AG09309 (cell line): ENCODE measurements around the gene SMCO3.

Experiments used
- DNase-seq: peaks from one replicate; pipeline ENCODE4 v3.0.0-alpha.2; 2010; ENCODE audit warnings: low read depth
- H3K4me3 ChIP-seq: 2 replicates; pipeline ENCODE4 v1.5.1; 2011; ENCODE audit warnings: mild to moderate bottlenecking, low read depth, low read length, moderate library complexity; ENCODE audit not compliant: control insufficient read depth
- CTCF ChIP-seq: IDR thresholded peaks from 2 replicates; pipeline ENCODE4 v1.5.1; 2011; ENCODE audit warnings: mild to moderate bottlenecking, low read depth, low read length, inconsistent platforms; ENCODE audit not compliant: insufficient read depth, control insufficient read depth; ENCODE audit errors: missing control alignments

SMCO3 gene

DNA sequence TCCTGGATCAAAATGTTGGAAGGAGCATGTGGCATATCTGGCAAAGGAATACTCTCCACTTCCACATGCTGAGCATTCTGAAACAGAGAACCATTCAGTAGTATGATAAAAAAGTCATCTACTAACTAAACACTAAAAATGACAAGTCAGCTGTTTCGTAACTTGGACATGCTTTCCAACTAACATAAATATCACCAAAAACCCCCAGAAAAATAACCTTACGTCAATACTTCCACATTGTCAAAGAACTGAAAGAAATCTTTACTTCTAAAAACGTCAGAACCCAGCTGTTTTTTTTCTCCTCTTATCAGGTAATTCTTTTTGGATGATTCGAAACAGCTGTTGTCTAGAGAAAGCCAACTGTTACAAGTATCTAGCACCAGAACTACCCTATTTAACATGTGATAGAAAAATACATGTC lies 18.9 kb downstream of the SMCO3 start:
- TF ChIP-seq CTCF, result no peak
- no peak for DNase-seq
- H3K4me3 ChIP-seq, result no peak overlapping the region

- no peak for TF ChIP-seq CTCF
These were observed 28.4 kb downstream of the SMCO3 start for GRCh38 chr12:14785568-14785967.

GRCh38 chr12:14784471-14784870 lies 29.5 kb downstream of the SMCO3 start:
- no peak for TF ChIP-seq CTCF
- H3K4me3 ChIP-seq, result no peak overlapping the region
- no peak for DNase-seq

More at GRCh38 chr12:14785568-14785967, 28.4 kb downstream of the SMCO3 start:
- H3K4me3 ChIP-seq, result no peak overlapping the region
- DNase-seq, result no peak

DNA sequence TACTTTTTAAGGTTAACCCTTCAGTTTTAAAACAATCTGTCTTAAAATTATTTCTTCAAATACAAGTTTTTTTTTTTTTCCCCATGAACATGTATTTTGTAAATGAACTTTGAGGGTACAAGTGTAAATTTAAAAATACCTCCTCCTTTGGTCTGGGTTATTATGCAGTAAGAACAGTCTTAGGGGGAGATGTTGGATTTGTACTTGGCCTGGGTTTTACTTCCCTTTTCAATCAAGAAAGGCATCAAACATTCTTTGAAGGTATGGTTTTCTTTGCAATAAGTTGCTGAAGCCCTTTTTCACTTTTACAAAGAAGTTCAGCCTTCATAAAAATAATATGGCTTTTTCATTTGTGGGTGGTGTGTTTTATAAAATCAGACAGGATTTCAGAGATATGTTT lies 31.2 kb downstream of the SMCO3 start:
- no peak for TF ChIP-seq CTCF

DNA sequence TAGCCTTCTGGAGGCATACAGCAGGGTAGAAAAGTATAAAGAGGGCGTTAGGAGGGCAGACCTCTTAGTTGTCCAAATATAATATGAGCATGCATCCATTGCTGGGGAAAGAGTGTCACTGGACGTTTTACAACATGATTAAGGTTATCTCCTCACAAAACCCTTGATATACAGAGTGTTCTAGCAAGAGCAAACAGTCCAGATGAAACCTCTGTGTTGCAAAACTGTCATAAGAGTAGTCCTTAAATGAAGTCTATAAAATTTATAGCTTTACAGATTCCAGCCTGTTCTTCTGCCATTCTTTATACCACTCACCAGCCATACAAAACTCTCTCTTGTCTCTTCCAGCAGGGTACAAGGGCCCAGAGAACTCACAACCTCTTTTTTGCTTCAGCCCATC lies 32.4 kb downstream of the SMCO3 start:
- no peak for TF ChIP-seq CTCF
- no peak for DNase-seq
- H3K4me3 ChIP-seq, result no peak overlapping the region

More for the DNA sequence above, 31.2 kb downstream of the SMCO3 start:
- no peak for DNase-seq
- H3K4me3 ChIP-seq, result no peak overlapping the region

- DNase-seq, result no peak
- TF ChIP-seq CTCF, result no peak
- no peak overlapping the region for H3K4me3 ChIP-seq
These were observed 33.1 kb downstream of the SMCO3 start for GRCh38 chr12:14780859-14781258.

DNA sequence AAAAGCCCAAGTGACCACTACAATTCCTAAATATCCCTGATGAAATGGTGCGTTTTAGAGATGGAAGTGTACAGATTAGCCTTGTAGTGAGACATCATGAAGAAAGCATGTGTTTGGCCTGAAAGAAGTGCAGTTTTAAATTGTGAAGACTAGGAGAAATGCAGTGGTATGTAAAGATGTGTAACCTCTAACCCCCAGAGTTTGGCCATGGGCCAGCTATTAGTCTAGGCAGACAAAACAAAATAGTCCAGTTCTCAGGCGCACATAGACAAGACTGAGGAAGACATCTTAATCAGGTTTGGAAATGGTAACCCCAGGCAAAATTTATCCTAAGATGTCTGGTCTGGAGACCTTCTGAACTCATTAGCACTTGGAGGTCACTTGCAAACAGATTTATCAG lies 34.1 kb downstream of the SMCO3 start:
- H3K4me3 ChIP-seq, result no peak overlapping the region
- no peak for TF ChIP-seq CTCF
- no peak for DNase-seq
